Suppressor macrophage treated with lipopolysaccharide for 1 hour (primary cell): ENCODE measurements around the gene RHOB.
"Not testable (repeated sequence)": the region's sequence is repeated elsewhere in the genome, so short reads cannot be mapped to it uniquely, and the experiment has no call there.

ENCODE experiments used
- DNase-seq, 3 donors: peaks; one replicate each; pipeline ENCODE4 v3.0.0-alpha.2; 2020 to 2022

The RHOB gene

GRCh38 chr2:20446917-20447436 is at the start of gene RHOB:
Gene RHOB, plus strand, starts transcription at chr2:20447074. Its CDS starts 392 bp downstream, at chr2:20447466.
- peak; percentile 100 for DNase-seq

DNA sequence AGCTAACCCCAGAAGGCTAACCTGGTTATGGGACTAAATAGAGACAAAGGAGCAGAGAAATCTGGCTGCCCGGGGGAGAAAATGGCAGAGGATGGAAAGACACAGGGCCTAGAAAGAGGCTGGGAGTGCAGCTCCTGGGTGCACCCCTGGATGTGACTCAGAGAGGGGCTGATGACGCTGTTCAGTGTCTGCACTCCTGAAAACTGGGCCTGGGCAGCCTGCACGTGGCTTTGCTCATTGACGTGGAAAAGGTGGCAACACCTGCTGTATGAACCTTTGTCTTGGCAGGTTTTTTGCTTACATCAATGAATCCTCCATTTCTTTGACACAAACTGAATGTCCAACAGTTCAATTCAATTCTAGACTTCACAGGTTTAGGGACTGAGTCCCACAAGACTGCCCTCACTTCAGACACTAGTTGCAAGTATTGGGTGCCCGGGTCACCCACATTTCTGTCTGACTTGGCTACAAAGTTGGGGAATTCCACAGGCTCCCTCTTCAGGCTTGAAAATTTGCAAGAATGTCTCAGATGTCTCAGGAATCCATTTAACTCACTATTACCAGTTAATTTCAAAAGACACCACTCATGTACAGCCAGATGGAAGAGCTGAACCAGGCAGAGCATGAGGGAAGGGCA is 48.9 kb upstream of the RHOB start:
- no peak for DNase-seq

DNA sequence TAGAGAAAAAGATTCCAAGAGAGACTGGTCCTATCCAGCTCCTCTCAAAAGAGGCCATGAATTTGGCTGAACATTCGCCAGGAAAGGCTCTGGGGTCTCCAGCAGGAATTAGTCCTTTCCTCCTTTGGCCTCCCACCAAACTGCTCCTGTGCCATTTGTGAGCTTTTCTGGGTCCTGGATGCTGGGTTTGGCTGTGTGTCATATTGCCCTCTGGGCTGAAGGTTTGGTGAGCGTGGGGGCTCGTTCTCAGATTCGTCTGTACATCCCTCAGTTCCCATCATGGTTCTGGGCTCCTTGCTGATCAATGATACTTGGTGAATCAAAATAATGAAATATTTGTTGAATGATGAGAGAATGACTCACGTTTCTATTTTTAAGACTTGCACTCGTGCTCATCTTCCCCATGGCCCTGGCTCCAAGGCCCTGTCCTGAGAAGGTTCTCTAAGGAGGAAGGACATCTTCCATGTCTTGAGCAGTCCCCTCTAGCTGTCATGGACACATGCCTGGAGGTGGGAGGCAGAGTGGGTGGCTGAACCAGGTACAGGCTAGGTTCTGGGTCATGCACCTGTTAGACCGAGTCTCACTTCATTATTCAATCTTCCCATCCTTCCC is 47.8 kb upstream of the RHOB start:
- DNase-seq, result no peak

- no peak for DNase-seq
These were observed 46.6 kb upstream of the RHOB start for GRCh38 chr2:20400306-20400705.

DNA sequence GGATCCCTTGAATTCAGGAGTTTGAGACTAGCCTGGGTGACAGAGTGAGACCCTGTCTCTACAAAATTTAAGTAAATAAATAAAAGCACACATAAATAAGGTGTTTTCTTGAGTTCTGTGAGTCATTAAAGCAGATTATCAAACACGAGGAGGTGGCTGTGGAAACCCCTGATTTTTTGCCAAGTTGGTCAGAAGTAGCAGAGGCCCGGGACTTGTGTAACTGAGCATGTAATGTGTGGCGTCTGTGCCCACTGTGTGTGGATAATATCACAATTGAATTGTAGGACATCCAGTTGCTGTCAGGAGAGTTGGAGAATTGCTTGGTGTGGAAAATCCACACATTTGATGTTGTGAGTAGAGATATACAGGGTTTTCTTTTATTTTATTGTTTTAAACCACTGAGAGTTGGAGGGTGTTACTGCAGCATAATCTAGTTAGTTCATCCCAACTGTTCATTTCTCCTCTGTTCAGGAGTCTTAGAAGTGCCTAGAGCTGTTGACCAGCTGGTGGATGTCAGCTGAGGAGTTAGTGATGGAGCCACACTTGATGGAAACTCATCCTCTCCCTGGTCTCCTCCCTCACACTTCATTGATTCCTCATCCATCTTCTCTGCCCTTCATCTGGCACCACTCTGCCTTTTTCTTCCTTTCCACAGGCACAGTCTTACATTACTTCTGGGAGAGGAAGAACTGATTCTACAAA is 45.9 kb upstream of the RHOB start:
- peak in 1 of 3 donors; percentile 33 for DNase-seq

DNA sequence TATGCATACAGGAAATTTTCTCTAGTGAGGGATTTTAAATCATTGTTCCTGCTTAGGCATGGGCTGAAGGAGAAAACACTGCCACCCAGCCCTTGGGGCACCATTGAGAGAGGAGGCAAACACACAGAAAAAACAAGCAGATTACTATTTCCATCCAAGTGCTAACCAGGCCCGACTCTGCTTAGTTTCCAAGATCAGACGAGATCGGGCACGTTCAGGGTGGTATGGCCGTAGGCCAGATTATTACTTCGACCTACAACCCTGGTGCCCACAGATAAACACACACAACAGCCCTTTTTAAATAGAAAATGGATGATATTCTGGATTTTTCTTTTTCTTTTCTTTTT is 45.4 kb upstream of the RHOB start:
- no peak for DNase-seq

GRCh38 chr2:20403774-20404312 is 43.0 kb upstream of the RHOB start:
- no peak for DNase-seq

GRCh38 chr2:20404950-20405349 is 41.9 kb upstream of the RHOB start:
- DNase-seq, result no peak

DNA sequence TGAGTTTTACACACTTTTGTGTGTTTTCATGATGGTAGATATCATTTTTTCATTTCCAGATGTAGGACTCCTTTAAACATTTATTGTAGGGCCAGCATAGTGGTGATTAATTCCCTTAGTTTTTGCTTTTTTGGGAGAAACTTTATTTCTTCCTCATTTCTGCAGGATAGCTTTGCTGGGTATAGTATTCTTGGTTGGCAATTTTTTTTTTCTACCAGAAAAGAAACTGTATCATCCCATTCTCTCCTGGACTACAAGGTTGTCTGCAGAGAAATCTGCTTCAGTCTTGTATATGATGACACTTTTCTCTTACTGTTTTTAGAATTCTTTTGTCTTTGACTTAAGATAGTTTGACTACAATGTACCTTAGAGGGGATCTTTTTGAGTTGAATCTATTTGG is 37.8 kb upstream of the RHOB start:
- DNase-seq, result no peak

DNA sequence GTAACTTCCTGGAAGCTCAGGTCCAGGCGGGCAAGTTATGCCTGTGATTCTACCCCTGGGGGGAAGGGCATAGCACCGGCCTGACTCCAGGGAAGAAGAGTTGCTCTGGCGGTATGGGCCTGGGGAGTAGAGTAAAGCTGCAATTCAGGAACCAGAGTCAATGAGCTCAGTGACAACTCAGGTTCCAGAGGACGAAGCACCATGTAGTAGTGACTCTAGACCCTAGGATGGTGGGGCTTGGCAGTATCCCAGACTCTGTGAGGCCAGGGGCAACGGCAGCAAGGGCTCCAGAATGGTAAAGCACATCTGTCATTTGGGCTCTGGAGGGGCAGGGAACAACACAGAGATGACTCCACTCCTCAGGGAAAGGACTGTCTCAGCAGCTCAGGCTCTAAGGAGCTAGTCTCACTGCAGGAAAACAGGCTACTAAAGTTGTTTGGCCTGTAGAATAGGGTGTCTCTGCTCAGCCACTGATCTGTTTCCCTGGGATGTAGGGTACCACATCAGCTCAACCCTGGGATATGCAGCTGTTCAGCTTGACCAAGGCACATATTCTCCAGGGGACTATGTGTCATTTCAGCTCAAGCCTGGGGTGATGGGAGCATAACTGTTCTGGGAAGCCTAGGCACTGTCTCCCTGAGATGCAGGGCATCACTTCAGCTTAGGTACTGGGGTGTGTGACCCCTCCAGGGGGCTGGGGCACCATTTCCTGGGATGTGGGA is 36.2 kb upstream of the RHOB start:
- no peak for DNase-seq

- peak; percentile 85 to 92 (median 90) for DNase-seq
These were observed 35.4 kb upstream of the RHOB start for GRCh38 chr2:20411361-20411894.

GRCh38 chr2:20414806-20415205 is 32.1 kb upstream of the RHOB start:
- no peak for DNase-seq

- DNase-seq, result no peak
These were observed 31.4 kb upstream of the RHOB start for GRCh38 chr2:20415511-20415918.

- DNase-seq, result no peak
These were observed 30.2 kb upstream of the RHOB start for GRCh38 chr2:20416723-20417122.

DNA sequence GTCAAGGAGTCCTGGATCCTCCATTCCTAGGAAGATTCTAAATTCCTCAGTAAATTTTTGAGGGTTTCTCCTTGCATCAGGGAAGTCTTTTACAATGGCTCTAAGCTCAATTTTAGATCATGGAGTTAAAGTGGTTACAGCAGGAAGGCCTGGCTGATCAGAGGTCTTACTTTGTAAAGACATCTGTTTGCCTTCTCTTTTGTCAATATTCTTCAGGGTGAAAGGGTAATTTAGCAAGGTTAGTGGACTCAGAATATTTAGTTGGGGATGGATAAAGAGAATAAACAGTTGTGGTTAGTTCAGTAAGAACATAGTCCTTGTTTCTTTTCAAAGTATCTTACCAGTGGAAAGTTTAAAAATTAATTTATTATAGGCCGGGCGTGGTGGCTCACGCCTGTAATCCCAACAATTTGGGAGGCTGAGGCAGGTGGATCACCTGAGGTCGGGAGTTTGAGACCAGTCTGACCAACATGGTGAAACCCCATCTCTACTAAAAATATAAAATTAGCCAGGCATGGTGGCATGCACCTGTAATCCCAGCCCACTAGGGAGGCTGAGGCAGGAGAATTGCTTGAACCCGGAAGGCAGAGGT is 29.5 kb upstream of the RHOB start:
- DNase-seq, result not testable (repeated sequence)

- DNase-seq, result no peak
These were observed 28.4 kb upstream of the RHOB start for GRCh38 chr2:20418519-20418918.

DNA sequence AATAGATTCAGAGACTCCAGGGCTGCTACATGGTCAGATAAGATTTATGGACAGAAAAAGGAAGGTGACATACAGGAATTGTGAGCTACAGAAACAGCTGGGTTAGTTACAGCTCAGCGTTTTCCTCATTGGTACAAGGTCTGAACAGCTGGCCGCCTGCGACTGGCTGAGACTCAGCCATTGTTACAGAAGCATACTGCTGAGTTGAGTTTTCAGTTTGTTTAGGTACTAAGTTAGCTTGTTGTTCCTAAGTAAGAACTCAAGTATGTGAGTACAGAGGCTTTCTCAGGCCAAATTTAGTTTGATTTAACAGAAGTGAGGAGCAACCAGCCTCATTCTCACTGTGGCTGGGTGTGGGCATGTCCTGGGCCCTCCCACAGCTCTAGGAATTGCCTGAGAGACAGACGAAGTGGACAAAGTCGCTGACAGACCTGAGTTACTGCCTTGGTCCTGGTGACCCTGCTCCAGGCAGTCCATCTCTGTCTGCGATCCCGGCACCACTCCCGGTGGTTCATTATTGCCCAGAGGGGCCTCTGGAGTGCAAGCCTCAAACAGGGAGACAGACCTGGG is 27.8 kb upstream of the RHOB start:
- no peak for DNase-seq

GRCh38 chr2:20419752-20420151 is 27.1 kb upstream of the RHOB start:
- DNase-seq, result no peak

DNA sequence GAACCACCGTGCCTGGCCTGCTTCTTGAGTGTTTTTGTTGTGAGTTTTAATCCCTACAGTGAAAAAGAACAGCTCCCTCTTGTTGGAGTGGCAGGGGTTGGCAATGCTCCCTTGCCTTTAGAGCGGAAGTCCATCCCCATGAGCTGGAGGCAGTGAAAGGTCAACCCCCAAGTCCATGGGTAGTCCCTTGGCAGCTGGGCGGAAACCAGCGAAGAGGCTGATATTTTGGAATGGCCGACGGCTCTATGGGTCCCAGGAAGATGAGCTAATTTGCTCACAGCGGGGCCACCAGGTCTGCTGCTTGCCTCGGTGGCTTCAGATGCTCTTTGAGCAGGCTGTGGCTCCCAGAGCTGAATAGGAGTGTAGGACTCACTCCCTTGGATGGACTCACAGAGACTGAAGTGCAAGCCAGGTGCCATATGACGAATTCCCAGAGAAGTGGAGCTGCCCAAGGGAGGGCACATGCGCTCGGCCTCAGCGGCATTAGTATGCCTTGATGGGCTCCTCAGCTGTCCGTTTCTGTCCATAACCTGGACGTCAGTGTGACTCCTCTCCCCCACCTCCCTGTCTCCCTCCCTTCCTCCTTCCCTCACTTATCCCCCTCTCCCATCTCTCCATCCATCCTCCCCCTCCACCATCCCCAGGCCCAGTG is 25.4 kb upstream of the RHOB start:
- DNase-seq, result no peak

- DNase-seq, result no peak
These were observed 24.9 kb upstream of the RHOB start for GRCh38 chr2:20421988-20422370.

DNA sequence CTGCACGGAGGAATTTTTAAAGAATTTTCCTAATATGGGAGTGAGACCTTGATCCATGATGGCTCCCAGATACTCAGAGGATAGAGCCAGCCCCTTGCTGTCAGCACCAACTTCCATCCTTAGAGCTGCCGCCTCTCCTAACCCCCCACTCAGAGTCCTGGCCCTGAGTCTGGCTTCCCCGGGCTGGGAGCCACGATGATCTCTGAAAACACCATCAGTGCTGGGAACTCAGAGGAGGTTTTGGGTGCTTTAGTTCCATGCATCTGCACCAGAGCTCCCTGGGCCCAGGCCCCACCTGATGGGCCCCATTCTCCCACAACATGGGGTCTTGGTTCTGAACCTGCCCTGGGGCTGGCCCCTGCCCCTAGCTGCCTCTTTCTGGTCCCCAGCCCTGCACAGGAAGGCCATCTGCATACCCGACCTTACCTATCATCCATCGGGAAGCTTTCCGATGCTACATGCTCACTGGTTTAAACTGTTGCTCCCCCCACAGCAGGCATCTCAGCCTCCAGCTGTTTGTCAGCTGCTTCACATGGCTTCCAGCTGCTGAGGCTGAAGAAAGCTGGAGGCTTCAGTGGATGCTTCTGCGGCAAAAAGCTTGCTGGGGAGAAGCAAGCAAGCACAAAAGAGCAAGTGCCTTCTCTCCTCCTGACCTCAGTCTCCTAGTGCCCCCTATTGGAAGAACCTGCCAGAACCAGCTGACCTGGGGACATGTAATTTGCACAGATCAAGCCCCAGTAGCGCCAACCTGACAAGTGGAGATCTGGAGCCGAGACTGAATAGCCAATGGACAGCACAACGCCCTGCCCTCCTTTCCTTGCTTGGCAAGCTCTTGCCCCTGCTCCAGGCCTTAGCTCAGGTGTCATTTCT is 24.2 kb upstream of the RHOB start:
- no peak for DNase-seq
